ENCODE data around the gene NLGN1. TPM values are rescaled to one million over a fixed set of nuclear protein-coding genes. Genes with fewer than 3 reads are reported as not detected.

The NLGN1 gene
- total and polyA plus RNA-seq, 12 donors = 0.13 to 3.7 (median 0.84) TPM

DNA sequence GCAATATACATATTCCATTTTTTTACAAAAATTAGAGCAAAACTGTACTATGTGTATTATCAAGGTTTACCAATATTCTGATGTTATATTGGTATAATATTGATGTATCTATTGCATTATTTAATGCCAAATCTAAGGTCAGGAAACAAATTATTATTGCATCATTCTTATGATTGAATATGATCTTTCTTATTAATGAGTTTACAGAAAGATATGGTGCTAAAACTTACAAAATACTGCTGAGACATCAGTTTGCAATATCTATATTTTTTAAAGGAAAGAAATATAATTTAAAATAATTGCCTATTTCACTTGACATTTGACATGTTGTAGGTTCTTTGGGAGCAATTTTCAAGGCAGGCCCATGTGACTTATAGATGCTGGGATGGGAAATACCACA lies 357.6 kb downstream of the NLGN1 start:
- Histone ChIP-seq H3K9me3 (replicated peaks in 1 of 3) (no peaks in the 10 kb centered on the region), H3K4me1 (replicated peaks in 1 of 2) (no peaks in the 10 kb centered on the region), H3K27ac (no peak overlapping the region), H3K4me3 (no peak overlapping the region), H3K27me3 (no peaks in the 10 kb centered on the region), H3K36me3 (replicated peaks in 1 of 2) (no peaks in the 10 kb centered on the region)
- TF ChIP-seq, protein P1, sequence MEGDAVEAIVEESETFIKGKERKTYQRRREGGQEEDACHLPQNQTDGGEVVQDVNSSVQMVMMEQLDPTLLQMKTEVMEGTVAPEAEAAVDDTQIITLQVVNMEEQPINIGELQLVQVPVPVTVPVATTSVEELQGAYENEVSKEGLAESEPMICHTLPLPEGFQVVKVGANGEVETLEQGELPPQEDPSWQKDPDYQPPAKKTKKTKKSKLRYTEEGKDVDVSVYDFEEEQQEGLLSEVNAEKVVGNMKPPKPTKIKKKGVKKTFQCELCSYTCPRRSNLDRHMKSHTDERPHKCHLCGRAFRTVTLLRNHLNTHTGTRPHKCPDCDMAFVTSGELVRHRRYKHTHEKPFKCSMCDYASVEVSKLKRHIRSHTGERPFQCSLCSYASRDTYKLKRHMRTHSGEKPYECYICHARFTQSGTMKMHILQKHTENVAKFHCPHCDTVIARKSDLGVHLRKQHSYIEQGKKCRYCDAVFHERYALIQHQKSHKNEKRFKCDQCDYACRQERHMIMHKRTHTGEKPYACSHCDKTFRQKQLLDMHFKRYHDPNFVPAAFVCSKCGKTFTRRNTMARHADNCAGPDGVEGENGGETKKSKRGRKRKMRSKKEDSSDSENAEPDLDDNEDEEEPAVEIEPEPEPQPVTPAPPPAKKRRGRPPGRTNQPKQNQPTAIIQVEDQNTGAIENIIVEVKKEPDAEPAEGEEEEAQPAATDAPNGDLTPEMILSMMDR (IDR thresholded peaks at IDR 0.05) = no peak
- no peak for TF ChIP-seq POLR2A (IDR thresholded peaks at IDR 0.05)
- intact Hi-C loops (cut with DNase I) = no loop called here
- DNase-seq = no peak

DNA sequence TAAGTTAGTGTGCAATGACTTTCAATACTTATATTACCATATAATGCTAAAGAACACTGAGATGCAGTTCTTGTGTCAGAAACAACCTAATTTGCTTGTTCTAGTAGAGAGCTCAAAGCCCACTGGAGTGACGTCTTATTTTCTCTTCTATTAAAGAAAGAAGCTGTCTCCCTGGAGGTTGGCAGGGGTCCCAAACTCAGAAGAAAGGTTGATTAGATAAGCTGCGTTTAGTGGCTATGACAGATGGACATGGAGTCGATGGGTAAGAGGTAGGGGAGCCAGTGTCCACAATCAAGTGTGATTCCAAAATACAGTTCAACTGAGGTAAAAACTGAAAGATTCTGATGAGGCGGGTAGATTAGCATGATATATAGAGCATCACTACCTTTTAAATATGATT lies 363.6 kb downstream of the NLGN1 start:
- no peaks in the 10 kb centered on the region for H3K9me3 ChIP-seq (replicated peaks in 1 of 3)
- no peak for TF ChIP-seq POLR2A (IDR thresholded peaks at IDR 0.05)
- TF ChIP-seq, protein P1 (IDR thresholded peaks at IDR 0.05) = no peak
- 49 to 64% (median 58%) methylated on average over 4 of the region's 4 CpGs for WGBS, 4 donors
- H3K36me3 ChIP-seq (replicated peaks in 1 of 2) = no peaks in the 10 kb centered on the region
- no peak for DNase-seq
- H3K27me3 ChIP-seq = no peaks in the 10 kb centered on the region
- H3K4me3 ChIP-seq = no peak overlapping the region
- no peak overlapping the region for H3K27ac ChIP-seq
- H3K4me1 ChIP-seq (replicated peaks in 1 of 2) = no peaks in the 10 kb centered on the region
- intact Hi-C loops (cut with DNase I) = no loop called here

DNA sequence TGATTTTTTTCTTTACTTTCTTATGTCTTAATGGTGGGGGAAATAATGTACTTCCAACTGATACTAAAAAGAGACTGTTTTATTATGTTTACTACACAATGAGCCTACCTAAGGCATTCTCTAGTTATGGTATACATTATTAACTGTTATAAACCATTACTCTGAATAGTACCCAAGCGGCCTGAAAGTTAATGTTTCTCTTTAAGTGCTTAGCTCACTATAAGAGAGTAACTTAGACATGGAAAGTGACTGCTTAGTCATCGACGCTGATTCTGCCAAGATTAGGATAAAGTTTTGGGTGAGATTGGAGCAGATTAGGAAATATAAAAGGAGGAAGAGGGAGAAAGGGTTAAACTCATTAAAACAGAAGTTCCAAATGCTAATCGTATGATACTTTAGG lies 365.0 kb downstream of the NLGN1 start:
- Histone ChIP-seq H3K4me3 (no peak overlapping the region), H3K27ac (no peak overlapping the region), H3K4me1 (replicated peaks in 1 of 2) (no peaks in the 10 kb centered on the region), H3K9me3 (replicated peaks in 1 of 3) (no peaks in the 10 kb centered on the region), H3K36me3 (replicated peaks in 1 of 2) (no peaks in the 10 kb centered on the region), H3K27me3 (no peaks in the 10 kb centered on the region)
- 71 to 88% (median 77%) methylated on average over 4 of the region's 4 CpGs for WGBS, 4 donors
- intact Hi-C loops (cut with DNase I) = no loop called here
- no peak for TF ChIP-seq POLR2A (IDR thresholded peaks at IDR 0.05)
- TF ChIP-seq, protein P1 (IDR thresholded peaks at IDR 0.05) = no peak
- no peak for DNase-seq

DNA sequence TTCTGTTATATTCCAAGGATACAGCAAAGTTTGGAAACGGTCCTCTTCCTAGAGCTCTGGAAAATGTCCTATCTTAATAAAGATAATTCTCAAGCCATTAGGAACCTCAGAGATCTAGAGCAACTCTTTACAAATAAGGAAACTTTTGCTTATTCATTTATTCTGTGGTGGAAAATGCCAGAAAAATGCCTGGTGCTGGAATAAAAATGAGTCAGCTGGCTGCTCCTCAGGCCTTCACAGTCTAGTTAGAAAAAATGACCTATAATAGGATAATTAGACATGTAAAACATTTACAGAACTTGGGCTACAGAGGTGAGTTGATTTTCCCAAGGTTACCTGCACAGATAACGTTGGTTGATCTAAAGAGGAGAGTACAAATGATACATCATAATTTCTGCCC lies 372.5 kb downstream of the NLGN1 start:
- no peaks in the 10 kb centered on the region for H3K27me3 ChIP-seq
- H3K4me1 ChIP-seq (replicated peaks in 1 of 2) = no peaks in the 10 kb centered on the region
- WGBS, 4 donors = 39 to 57% (median 46%) methylated on average over 2 of the region's 2 CpGs
- H3K36me3 ChIP-seq (replicated peaks in 1 of 2) = no peaks in the 10 kb centered on the region
- H3K27ac ChIP-seq = no peak overlapping the region
- TF ChIP-seq POLR2A (IDR thresholded peaks at IDR 0.05) = no peak
- TF ChIP-seq, protein P1 (IDR thresholded peaks at IDR 0.05) = no peak
- DNase-seq = no peak
- no peak overlapping the region for H3K4me3 ChIP-seq
- no peaks in the 10 kb centered on the region for H3K9me3 ChIP-seq (replicated peaks in 1 of 3)
- intact Hi-C loops (cut with DNase I) = no loop called here
